Neural cell (in vitro differentiated cells): Measurements from ENCODE around the gene LRRC14B. TPM values are rescaled to one million over a fixed set of nuclear protein-coding genes. Genes with fewer than 3 reads are reported as not detected.

Source experiments
- H2AFZ ChIP-seq: fragments of 200-600, 300-800 bp; sonication (generic), shearing (Covaris generic); 2 replicates; pipeline ENCODE4 v1.6.0; 2014; ENCODE audit warnings: low read depth, mild to moderate bottlenecking, antibody characterized with exemption, low read length, moderate library complexity
- H3F3A ChIP-seq: fragments of 200-600 bp; shearing (Covaris generic); 2 replicates; pipeline ENCODE4 v1.6.1; 2016; ENCODE audit warnings: mild to moderate bottlenecking, moderate library complexity, mixed read lengths, antibody characterized with exemption, low read length; ENCODE audit not compliant: insufficient read depth, poor library complexity, severe bottlenecking
- H3K27ac ChIP-seq: fragments of 200-600, 300-800 bp; sonication (generic), shearing (Covaris generic); 2 replicates; pipeline ENCODE4 v1.5.1; 2014; ENCODE audit warnings: mild to moderate bottlenecking, low read length, moderate library complexity
- H3K27me3 ChIP-seq: fragments of 300-800, 200-600 bp; sonication (generic), shearing (Covaris generic); 2 replicates; pipeline ENCODE4 v1.6.0; 2014; ENCODE audit warnings: mild to moderate bottlenecking, low read depth, low read length, moderate library complexity; ENCODE audit not compliant: insufficient read depth
- H3K36me3 ChIP-seq: fragments of 300-800, 200-600 bp; sonication (generic), shearing (Covaris generic); 2 replicates; pipeline ENCODE4 v1.5.1; 2014; ENCODE audit warnings: mild to moderate bottlenecking, antibody characterized with exemption, low read length, moderate library complexity; ENCODE audit not compliant: insufficient read depth
- H3K4me2 ChIP-seq: fragments of 300-800, 200-600 bp; sonication (generic), shearing (Covaris generic); 2 replicates; pipeline ENCODE4 v1.6.0; 2014; ENCODE audit warnings: mild to moderate bottlenecking, low read length
- H3K4me3 ChIP-seq: fragments of 300-800, 200-600 bp; sonication (generic), shearing (Covaris generic); 2 replicates; pipeline ENCODE4 v1.5.1; 2014; ENCODE audit warnings: mild to moderate bottlenecking, low read length, moderate library complexity
- H3K79me2 ChIP-seq: fragments of 200-600 bp; shearing (Covaris generic); replicated peaks from 2 replicates; pipeline ENCODE4 v1.6.0; 2014; ENCODE audit warnings: mild to moderate bottlenecking, low read length, moderate library complexity; ENCODE audit not compliant: insufficient read depth
- H3K9ac ChIP-seq: fragments of 300-800, 200-600 bp; sonication (generic), shearing (Covaris generic); 2 replicates; pipeline ENCODE4 v1.6.1; 2016; ENCODE audit warnings: mild to moderate bottlenecking, low read length, mixed read lengths
- H3K9me2 ChIP-seq: fragments of 200-600 bp; shearing (Covaris generic); 2 replicates; pipeline ENCODE4 v1.6.1; 2016; ENCODE audit warnings: mild to moderate bottlenecking, low read length, mixed read lengths; ENCODE audit not compliant: insufficient read depth
- H3K9me3 ChIP-seq: fragments of 200-600, 300-800 bp; sonication (generic), shearing (Covaris generic); 2 replicates; pipeline ENCODE4 v1.6.1; 2016; ENCODE audit warnings: mild to moderate bottlenecking, mixed run types, low read length, moderate library complexity, mixed read lengths
- H4K20me1 ChIP-seq: fragments of 200-600 bp; shearing (Covaris generic); 2 replicates; pipeline ENCODE4 v1.6.1; 2016; ENCODE audit warnings: mild to moderate bottlenecking, mixed run types; ENCODE audit not compliant: insufficient read depth
- EP300 ChIP-seq: fragments of 450-650 bp; conservative IDR thresholded peaks from 2 replicates; pipeline ENCODE4 v1.6.1; 2014; ENCODE audit warnings: antibody characterized with exemption, mild to moderate bottlenecking, moderate library complexity; ENCODE audit not compliant: poor library complexity, severe bottlenecking
- EZH2 ChIP-seq: fragments of 200-600, 300-800 bp; shearing (Covaris generic), sonication (generic); IDR thresholded peaks from 2 replicates; pipeline ENCODE4 v1.6.1; 2014; ENCODE audit warnings: antibody characterized with exemption, low read length, borderline replicate concordance, mild to moderate bottlenecking; ENCODE audit not compliant: insufficient read depth, poor library complexity, severe bottlenecking
- MXI1 ChIP-seq: fragments of 450-650 bp; conservative IDR thresholded peaks from 2 replicates; pipeline ENCODE4 v1.6.1; 2014; ENCODE audit warnings: antibody characterized with exemption, mild to moderate bottlenecking; ENCODE audit not compliant: poor library complexity, severe bottlenecking
- POLR2AphosphoS5 ChIP-seq: IDR thresholded peaks from 2 replicates; pipeline ENCODE4 v1.6.1; 2012
- RAD21 ChIP-seq: fragments of 450-650 bp; conservative IDR thresholded peaks from 2 replicates; pipeline ENCODE4 v1.6.1; 2014; ENCODE audit warnings: antibody characterized with exemption, mild to moderate bottlenecking, moderate library complexity
- SMC3 ChIP-seq: fragments of 450-650 bp; conservative IDR thresholded peaks from 2 replicates; pipeline ENCODE4 v1.6.1; 2014; ENCODE audit warnings: antibody characterized with exemption, mild to moderate bottlenecking, moderate library complexity; ENCODE audit not compliant: poor library complexity
- TAF1 ChIP-seq: IDR thresholded peaks from 2 replicates; pipeline ENCODE4 v1.6.1; 2012; ENCODE audit warnings: low read depth
- polyA plus RNA-seq: library from polyadenylated mRNA; depleted of rRNA; stranded (reverse); fragments of >200 nt; gene quantifications from 2 replicates; pipeline ENCODE4 v1.2.3, GENCODE V29; 2014
- TF ChIP-seq, protein P1 (sequence below): fragments of 450-650 bp; IDR thresholded peaks from 2 replicates; pipeline ENCODE4 v1.5.1; 2014; ENCODE audit warnings: antibody characterized with exemption, mild to moderate bottlenecking, moderate library complexity; ENCODE audit not compliant: poor library complexity, severe bottlenecking
- TF ChIP-seq, protein P2 (sequence below): IDR thresholded peaks from 2 replicates; pipeline ENCODE4 v1.6.1; 2012; ENCODE audit warnings: borderline replicate concordance

Gene LRRC14B
- polyA plus RNA-seq, 1 donor from 2014 or later = not detected

DNA sequence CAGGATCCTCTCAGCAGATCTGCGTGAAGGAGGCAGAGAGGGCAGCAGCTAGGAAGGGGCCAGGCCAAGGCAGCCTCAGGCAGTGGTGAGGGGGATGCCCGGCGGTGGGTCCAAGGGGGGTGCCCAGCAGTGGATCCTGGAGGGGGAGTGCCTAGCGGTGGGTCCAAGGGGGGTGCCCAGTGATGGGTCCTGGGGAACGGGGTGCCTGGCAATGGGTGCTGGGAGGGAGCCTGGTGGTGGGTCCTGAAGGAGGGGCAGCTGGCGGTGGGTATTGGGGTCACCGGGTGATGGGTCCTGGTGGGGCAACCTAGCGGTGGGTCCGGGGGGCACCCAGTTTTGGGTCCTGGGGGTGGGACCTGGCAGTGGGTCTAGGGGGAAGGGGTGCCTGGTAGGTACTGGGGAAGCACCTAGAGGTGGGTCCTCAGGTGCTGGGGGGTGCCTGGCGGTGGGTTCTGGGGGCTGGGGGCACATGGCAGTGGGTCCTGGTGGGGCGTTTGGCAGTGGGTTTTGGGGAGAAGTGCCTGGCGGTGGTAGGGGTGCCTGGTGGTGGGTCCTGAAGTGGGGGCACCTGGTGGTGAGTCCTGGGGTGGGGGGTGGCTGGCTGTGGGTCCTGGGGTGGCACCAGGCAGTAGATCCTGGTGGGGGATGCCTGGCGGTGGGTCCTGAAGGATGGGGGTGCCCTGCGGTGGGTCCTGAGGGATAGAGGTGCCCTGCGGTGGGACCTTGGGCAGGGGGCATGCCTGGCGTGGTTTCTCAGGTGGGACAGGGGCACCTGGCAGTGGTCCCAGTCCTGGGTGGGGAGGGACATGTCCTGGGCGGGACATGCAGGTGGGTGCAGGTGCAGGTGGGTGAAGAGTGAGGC, 1.9 kb downstream of the LRRC14B start:
- Histone ChIP-seq H3K27ac (no peak overlapping the region), H3K36me3 (no peaks in the 10 kb centered on the region), H3K79me2 (no peaks in the 10 kb centered on the region), H3F3A (no peaks in the 10 kb centered on the region), H3K4me3 (no peak overlapping the region), H3K9me3 (no peaks in the 10 kb centered on the region), H2AFZ (no peak overlapping the region), H3K9me2 (no peaks in the 10 kb centered on the region), H3K27me3 (no peaks in the 10 kb centered on the region), H3K9ac (no peak overlapping the region), H4K20me1 (no peaks in the 10 kb centered on the region), H3K4me2 (no peak overlapping the region)
- TF ChIP-seq EP300 (no peak), SMC3 (no peak), RAD21 (no peak), TAF1 (no peak), POLR2AphosphoS5 (no peak)
- TF ChIP-seq, protein P1, sequence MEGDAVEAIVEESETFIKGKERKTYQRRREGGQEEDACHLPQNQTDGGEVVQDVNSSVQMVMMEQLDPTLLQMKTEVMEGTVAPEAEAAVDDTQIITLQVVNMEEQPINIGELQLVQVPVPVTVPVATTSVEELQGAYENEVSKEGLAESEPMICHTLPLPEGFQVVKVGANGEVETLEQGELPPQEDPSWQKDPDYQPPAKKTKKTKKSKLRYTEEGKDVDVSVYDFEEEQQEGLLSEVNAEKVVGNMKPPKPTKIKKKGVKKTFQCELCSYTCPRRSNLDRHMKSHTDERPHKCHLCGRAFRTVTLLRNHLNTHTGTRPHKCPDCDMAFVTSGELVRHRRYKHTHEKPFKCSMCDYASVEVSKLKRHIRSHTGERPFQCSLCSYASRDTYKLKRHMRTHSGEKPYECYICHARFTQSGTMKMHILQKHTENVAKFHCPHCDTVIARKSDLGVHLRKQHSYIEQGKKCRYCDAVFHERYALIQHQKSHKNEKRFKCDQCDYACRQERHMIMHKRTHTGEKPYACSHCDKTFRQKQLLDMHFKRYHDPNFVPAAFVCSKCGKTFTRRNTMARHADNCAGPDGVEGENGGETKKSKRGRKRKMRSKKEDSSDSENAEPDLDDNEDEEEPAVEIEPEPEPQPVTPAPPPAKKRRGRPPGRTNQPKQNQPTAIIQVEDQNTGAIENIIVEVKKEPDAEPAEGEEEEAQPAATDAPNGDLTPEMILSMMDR = no peak
- TF ChIP-seq, protein P2, sequence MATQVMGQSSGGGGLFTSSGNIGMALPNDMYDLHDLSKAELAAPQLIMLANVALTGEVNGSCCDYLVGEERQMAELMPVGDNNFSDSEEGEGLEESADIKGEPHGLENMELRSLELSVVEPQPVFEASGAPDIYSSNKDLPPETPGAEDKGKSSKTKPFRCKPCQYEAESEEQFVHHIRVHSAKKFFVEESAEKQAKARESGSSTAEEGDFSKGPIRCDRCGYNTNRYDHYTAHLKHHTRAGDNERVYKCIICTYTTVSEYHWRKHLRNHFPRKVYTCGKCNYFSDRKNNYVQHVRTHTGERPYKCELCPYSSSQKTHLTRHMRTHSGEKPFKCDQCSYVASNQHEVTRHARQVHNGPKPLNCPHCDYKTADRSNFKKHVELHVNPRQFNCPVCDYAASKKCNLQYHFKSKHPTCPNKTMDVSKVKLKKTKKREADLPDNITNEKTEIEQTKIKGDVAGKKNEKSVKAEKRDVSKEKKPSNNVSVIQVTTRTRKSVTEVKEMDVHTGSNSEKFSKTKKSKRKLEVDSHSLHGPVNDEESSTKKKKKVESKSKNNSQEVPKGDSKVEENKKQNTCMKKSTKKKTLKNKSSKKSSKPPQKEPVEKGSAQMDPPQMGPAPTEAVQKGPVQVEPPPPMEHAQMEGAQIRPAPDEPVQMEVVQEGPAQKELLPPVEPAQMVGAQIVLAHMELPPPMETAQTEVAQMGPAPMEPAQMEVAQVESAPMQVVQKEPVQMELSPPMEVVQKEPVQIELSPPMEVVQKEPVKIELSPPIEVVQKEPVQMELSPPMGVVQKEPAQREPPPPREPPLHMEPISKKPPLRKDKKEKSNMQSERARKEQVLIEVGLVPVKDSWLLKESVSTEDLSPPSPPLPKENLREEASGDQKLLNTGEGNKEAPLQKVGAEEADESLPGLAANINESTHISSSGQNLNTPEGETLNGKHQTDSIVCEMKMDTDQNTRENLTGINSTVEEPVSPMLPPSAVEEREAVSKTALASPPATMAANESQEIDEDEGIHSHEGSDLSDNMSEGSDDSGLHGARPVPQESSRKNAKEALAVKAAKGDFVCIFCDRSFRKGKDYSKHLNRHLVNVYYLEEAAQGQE = no peak

DNA sequence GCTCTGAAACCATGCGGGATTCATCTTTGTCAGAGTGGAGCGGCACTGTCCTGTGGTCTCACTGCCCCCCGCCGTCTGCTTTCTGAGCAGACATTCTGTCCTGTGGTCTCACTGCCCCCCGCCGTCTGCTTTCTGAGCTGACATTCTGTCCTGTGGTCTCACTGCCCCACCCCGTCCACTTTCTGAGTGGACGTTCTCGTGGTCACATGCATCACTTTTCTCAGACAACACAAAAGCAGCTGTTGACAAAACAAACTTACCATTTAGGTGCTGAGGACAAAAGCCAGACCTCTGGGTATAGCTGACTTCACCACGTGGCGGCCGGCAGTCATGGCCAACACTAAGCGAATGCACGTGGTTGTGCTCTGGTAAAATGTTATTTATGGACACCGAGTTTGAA, 2.8 kb downstream of the LRRC14B start:
- Histone ChIP-seq H3K9me3 (no peaks in the 10 kb centered on the region), H4K20me1 (no peaks in the 10 kb centered on the region), H3K9ac (no peak overlapping the region), H3K79me2 (no peaks in the 10 kb centered on the region), H3K36me3 (no peaks in the 10 kb centered on the region), H3K4me2 (no peak overlapping the region), H3K9me2 (no peaks in the 10 kb centered on the region), H3K27ac (no peak overlapping the region), H3K4me3 (no peak overlapping the region), H3F3A (no peaks in the 10 kb centered on the region), H3K27me3 (no peaks in the 10 kb centered on the region), H2AFZ (no peak overlapping the region)
- TF ChIP-seq POLR2AphosphoS5 (no peak), EZH2 (no peak), RAD21 (no peak), EP300 (no peak), MXI1 (no peak), SMC3 (no peak), TAF1 (no peak)
- TF ChIP-seq, protein P2 = no peak
- TF ChIP-seq, protein P1 = no peak
